AG09319 (cell line): Measurements from ENCODE around the gene CCDC12.

Experiments
- DNase-seq: peaks from one replicate; pipeline ENCODE4 v3.0.0-alpha.2; 2010; ENCODE audit warnings: low read depth; ENCODE audit errors: extremely low read depth
- CTCF ChIP-seq: IDR thresholded peaks from 2 replicates; pipeline ENCODE4 v1.5.1; 2011; ENCODE audit warnings: low read depth, mild to moderate bottlenecking, inconsistent platforms, low read length, moderate library complexity

Gene CCDC12

GRCh38 chr3:47016934-47017435 lies 40.4 kb upstream of the CCDC12 start:
- TF ChIP-seq CTCF, result no peak
- DNase-seq, result no peak

GRCh38 chr3:47016086-47016933 lies 39.8 kb upstream of the CCDC12 start:
- no peak for DNase-seq
- TF ChIP-seq CTCF, result no peak

GRCh38 chr3:47015151-47015550 lies 38.6 kb upstream of the CCDC12 start:
- no peak for TF ChIP-seq CTCF
- DNase-seq, result no peak

- no peak for TF ChIP-seq CTCF
These were observed 37.5 kb upstream of the CCDC12 start for GRCh38 chr3:47014036-47014435.

GRCh38 chr3:47013231-47013630 lies 36.7 kb upstream of the CCDC12 start:
- no peak for DNase-seq
- no peak for TF ChIP-seq CTCF

More at GRCh38 chr3:47014036-47014435, 37.5 kb upstream of the CCDC12 start:
- DNase-seq, result no peak

- no peak for TF ChIP-seq CTCF
- no peak for DNase-seq
These were observed 36.0 kb upstream of the CCDC12 start for GRCh38 chr3:47012342-47013230.
